ENCODE data around the gene MPPED1. TPM values are rescaled to one million over a fixed set of nuclear protein-coding genes. Genes with fewer than 3 reads are reported as not detected.

Gene MPPED1
- total RNA-seq, 4 donors from 2014 or later = not detected

DNA sequence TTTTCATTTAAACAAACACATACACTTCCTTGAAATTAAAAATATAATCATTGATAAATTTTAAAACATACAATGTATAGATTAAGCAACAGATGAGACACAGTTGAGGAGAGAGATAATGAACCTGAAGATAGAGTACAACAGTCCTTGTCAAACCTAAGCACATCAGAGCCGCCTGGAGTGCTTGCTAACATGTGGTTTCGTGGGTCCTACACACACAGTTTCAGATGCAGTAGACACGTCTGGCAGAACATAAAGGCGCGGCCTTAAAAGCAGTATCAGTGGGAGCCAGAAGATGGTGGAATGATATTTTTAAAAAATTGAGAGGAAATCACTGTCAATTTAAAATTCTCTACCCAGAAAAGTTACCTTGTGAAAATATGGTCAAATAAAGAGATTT is 134.4 kb downstream of the MPPED1 start:
- DNase-seq = no peak
- Histone ChIP-seq H3K4me1 (no peaks in the 10 kb centered on the region), H3K27ac (no peak overlapping the region), H3K27me3 (peaks cover 0 to 11% (median 0%) of the 10 kb centered on the region in 4 donors), H3K36me3 (no peaks in the 10 kb centered on the region), H3K9me3 (no peaks in the 10 kb centered on the region), H3K4me3 (no peak overlapping the region)
- intact Hi-C loops (cut with DNase I) = no loop called here
- TF ChIP-seq POLR2A (IDR thresholded peaks at IDR 0.05) = no peak
- TF ChIP-seq, protein P1, sequence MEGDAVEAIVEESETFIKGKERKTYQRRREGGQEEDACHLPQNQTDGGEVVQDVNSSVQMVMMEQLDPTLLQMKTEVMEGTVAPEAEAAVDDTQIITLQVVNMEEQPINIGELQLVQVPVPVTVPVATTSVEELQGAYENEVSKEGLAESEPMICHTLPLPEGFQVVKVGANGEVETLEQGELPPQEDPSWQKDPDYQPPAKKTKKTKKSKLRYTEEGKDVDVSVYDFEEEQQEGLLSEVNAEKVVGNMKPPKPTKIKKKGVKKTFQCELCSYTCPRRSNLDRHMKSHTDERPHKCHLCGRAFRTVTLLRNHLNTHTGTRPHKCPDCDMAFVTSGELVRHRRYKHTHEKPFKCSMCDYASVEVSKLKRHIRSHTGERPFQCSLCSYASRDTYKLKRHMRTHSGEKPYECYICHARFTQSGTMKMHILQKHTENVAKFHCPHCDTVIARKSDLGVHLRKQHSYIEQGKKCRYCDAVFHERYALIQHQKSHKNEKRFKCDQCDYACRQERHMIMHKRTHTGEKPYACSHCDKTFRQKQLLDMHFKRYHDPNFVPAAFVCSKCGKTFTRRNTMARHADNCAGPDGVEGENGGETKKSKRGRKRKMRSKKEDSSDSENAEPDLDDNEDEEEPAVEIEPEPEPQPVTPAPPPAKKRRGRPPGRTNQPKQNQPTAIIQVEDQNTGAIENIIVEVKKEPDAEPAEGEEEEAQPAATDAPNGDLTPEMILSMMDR (IDR thresholded peaks at IDR 0.05) = no peak
- WGBS, 2 donors = 72 to 77% methylated on average over 5 of the region's 5 CpGs

DNA sequence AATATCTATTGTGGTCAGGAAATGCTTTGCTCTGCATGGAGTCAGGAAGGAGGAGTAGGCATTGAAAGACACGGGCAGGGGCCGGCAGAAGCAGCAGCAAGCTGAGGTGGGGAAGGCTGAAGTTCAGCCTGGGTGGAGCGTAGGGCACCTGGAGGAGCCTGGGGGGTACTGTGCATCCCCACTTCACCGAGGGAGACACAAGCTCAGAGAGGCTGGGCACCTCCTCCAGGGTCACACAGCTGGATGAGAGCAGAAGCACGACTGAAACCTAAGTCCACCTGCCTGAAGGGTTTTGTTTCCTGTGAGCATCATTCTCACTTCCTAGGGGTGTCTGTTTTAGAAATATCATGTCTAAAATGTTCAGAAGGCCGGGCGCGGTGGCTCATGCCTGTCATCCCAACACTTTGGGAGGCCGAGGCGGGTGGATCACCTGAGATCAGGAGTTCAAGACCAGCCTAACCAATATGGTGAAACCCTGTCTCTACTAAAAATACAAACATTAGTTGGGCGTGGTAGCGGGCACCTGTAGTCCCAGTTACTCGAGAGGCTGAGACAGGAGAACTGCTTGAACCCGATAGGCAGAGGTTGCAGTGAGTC is 138.3 kb downstream of the MPPED1 start:
- no peaks in the 10 kb centered on the region for H3K36me3 ChIP-seq
- TF ChIP-seq, protein P1 (IDR thresholded peaks at IDR 0.05) = no peak
- TF ChIP-seq POLR2A (IDR thresholded peaks at IDR 0.05) = no peak
- no peaks in the 10 kb centered on the region for H3K9me3 ChIP-seq
- intact Hi-C loops (cut with DNase I) = no loop called here
- H3K27ac ChIP-seq = no peak overlapping the region
- H3K27me3 ChIP-seq = no peaks in the 10 kb centered on the region
- no peak overlapping the region for H3K4me3 ChIP-seq
- DNase-seq = no peak
- H3K4me1 ChIP-seq = no peaks in the 10 kb centered on the region
- WGBS, 2 donors = 71 to 72% methylated on average over 12 to 14 of the region's 14 CpGs

DNA sequence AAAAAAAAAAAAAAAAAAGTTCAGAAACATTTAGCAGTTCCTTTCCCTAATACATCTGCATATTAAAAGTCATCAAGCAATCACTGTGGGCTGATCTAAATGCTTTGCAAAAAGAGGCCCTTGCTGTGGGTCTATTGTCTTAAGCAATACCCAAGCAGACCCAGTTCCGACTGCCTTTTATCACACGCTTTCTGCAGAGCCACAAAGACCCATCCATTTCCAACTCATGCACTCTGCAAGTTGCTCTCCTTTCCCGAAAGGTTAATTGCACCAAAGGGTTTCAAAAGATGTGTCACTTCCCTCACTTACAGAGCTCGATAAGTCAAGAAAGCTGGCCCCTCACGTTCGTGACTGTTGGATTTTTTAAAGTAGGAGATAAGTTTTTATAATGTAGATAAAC is 138.9 kb downstream of the MPPED1 start:
- 80 to 87% methylated on average over 6 of the region's 6 CpGs for WGBS, 2 donors
- Histone ChIP-seq H3K4me3 (no peak overlapping the region), H3K27me3 (no peaks in the 10 kb centered on the region), H3K9me3 (no peaks in the 10 kb centered on the region), H3K4me1 (no peaks in the 10 kb centered on the region), H3K36me3 (no peaks in the 10 kb centered on the region), H3K27ac (no peak overlapping the region)
- TF ChIP-seq, protein P1 (IDR thresholded peaks at IDR 0.05) = no peak
- no peak for TF ChIP-seq POLR2A (IDR thresholded peaks at IDR 0.05)
- no peak for DNase-seq
- intact Hi-C loops (cut with DNase I) = no loop called here

DNA sequence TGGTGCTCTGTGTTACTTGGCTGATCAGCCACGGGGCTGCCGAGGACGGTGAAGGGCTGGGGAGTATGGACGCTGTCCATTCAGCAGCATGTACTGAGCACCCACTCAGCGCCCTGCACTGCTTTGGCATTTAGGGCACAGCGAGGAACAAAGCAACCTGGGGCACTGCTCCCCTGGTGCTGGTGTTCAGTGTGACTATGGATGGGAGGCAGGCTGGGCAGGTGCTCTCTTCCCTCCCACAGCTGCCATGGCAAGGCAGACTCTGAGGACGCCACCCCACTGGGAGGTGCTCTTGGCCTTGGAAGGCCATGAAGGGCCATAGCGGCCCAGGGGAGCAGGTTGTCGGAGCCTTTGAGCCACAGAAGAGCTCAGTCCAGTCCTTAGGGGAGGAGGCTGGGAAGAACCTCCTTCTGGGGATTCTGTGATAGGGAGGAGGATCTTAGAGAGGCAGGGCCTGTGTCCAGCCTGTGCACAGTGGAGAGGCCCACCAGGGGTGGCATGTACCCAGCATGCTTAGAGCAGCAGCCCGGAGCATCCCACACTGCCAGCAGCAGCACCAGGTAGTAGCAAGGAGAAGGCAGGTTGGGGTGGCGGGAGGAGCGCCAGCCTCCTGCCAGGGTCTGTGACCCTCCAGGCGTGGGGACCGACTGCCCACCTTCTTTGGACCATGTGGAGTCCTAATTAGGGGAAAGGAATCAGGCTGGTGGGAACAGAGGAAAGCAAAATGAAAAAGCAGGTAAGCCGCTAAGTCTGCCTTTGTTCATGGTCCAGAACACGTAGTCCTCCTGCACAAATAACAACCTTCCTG is 141.8 kb downstream of the MPPED1 start:
- Histone ChIP-seq H3K4me3 (no peak overlapping the region), H3K36me3 (no peaks in the 10 kb centered on the region), H3K4me1 (no peaks in the 10 kb centered on the region), H3K27ac (no peak overlapping the region), H3K9me3 (peaks cover 0 to 3% (median 0%) of the 10 kb centered on the region in 3 donors), H3K27me3 (no peaks in the 10 kb centered on the region)
- TF ChIP-seq, protein P1 (IDR thresholded peaks at IDR 0.05) = no peak
- no peak for TF ChIP-seq POLR2A (IDR thresholded peaks at IDR 0.05)
- WGBS, 2 donors = 85 to 92% methylated on average over 6 to 10 of the region's 16 CpGs
- intact Hi-C loops (cut with DNase I) = no loop called here
- DNase-seq = no peak

DNA sequence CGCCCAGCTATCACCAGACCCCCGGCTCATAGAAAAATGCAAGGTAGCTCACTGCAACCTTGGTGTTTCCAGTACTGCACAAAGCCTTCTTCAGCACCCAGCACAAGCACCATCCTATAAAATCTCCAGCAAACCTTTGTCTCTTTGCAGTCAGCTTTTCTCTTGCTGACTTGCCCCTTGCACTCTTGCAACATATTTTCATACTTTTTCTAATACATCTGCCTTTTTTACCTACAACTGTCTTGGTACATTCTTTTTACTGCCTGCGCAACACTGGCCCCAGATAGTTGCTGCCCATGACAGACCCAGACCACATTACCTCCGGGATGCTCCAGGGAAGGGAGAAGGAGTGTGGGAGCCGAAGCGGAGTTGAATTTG is 142.4 kb downstream of the MPPED1 start:
- WGBS, 2 donors = 83 to 89% methylated on average over 5 to 6 of the region's 6 CpGs
- intact Hi-C loops (cut with DNase I) = no loop called here
- no peak for TF ChIP-seq POLR2A (IDR thresholded peaks at IDR 0.05)
- TF ChIP-seq, protein P1 (IDR thresholded peaks at IDR 0.05) = no peak

More for the DNA sequence above, 142.4 kb downstream of the MPPED1 start:
- Histone ChIP-seq H3K36me3 (no peaks in the 10 kb centered on the region), H3K9me3 (peaks cover 0 to 5% (median 0%) of the 10 kb centered on the region in 3 donors), H3K4me3 (no peak overlapping the region), H3K4me1 (no peaks in the 10 kb centered on the region), H3K27me3 (no peaks in the 10 kb centered on the region), H3K27ac (no peak overlapping the region)
- DNase-seq = no peak

Measured in esophagus squamous epithelium (tissue), 5 donors.